HL-60 (cell line): ENCODE measurements around the gene UTRN.

Experiments used
- GABPA ChIP-seq: IDR thresholded peaks from 2 replicates; pipeline ENCODE4 v1.6.1; 2012; ENCODE audit warnings: low read depth
- POLR2AphosphoS5 ChIP-seq: IDR thresholded peaks from 2 replicates; pipeline ENCODE4 v1.6.1; 2012; ENCODE audit warnings: low read depth
- TF ChIP-seq, protein P1 (sequence below): IDR thresholded peaks from one replicate; pipeline ENCODE4 v1.5.1; 2011; ENCODE audit warnings: low read length, control low read depth, inconsistent platforms; ENCODE audit not compliant: insufficient read depth
- TF ChIP-seq, protein P2 (sequence below): IDR thresholded peaks from 2 replicates; pipeline ENCODE4 v1.6.1; 2012; ENCODE audit warnings: low read depth; ENCODE audit not compliant: insufficient replicate concordance

DNA sequence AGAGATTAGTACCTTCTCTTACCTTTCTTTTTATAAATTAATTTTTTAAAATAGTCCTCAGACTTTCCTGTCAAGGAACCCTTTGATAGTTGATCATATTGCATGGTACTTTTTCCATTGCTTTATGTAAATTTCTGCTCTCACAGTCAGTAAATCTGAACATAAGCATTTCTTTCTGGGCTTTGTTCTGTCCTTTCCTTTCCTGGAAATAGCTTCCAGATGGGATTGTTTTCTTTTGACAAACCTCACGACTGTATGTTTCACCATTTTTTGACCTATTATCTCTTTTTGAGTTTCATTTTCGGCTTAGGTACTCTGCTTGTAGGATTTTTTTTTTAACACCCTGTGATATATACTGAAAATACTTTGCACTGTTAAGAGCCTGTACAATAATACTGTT is 32.6 kb downstream of the UTRN start:
- TF ChIP-seq, protein P1, sequence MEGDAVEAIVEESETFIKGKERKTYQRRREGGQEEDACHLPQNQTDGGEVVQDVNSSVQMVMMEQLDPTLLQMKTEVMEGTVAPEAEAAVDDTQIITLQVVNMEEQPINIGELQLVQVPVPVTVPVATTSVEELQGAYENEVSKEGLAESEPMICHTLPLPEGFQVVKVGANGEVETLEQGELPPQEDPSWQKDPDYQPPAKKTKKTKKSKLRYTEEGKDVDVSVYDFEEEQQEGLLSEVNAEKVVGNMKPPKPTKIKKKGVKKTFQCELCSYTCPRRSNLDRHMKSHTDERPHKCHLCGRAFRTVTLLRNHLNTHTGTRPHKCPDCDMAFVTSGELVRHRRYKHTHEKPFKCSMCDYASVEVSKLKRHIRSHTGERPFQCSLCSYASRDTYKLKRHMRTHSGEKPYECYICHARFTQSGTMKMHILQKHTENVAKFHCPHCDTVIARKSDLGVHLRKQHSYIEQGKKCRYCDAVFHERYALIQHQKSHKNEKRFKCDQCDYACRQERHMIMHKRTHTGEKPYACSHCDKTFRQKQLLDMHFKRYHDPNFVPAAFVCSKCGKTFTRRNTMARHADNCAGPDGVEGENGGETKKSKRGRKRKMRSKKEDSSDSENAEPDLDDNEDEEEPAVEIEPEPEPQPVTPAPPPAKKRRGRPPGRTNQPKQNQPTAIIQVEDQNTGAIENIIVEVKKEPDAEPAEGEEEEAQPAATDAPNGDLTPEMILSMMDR = no peak
- TF ChIP-seq, protein P2, sequence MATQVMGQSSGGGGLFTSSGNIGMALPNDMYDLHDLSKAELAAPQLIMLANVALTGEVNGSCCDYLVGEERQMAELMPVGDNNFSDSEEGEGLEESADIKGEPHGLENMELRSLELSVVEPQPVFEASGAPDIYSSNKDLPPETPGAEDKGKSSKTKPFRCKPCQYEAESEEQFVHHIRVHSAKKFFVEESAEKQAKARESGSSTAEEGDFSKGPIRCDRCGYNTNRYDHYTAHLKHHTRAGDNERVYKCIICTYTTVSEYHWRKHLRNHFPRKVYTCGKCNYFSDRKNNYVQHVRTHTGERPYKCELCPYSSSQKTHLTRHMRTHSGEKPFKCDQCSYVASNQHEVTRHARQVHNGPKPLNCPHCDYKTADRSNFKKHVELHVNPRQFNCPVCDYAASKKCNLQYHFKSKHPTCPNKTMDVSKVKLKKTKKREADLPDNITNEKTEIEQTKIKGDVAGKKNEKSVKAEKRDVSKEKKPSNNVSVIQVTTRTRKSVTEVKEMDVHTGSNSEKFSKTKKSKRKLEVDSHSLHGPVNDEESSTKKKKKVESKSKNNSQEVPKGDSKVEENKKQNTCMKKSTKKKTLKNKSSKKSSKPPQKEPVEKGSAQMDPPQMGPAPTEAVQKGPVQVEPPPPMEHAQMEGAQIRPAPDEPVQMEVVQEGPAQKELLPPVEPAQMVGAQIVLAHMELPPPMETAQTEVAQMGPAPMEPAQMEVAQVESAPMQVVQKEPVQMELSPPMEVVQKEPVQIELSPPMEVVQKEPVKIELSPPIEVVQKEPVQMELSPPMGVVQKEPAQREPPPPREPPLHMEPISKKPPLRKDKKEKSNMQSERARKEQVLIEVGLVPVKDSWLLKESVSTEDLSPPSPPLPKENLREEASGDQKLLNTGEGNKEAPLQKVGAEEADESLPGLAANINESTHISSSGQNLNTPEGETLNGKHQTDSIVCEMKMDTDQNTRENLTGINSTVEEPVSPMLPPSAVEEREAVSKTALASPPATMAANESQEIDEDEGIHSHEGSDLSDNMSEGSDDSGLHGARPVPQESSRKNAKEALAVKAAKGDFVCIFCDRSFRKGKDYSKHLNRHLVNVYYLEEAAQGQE = no peak
- TF ChIP-seq POLR2AphosphoS5 (no peak), GABPA (no peak)
